Colonic mucosa (tissue), 4 donors: Measurements from ENCODE around the gene MAN1A1. TPM values are rescaled to one million over a fixed set of nuclear protein-coding genes. Genes with fewer than 3 reads are reported as not detected.

ENCODE experiments used
- DNase-seq: peaks from one replicate; pipeline ENCODE4 v3.0.0-alpha.2; 2020
- H3K27ac ChIP-seq: fragments of 200-600 bp; one replicate; pipeline ENCODE4 v1.8.0; 2021
- H3K27me3 ChIP-seq: fragments of 200-600 bp; one replicate; pipeline ENCODE4 v1.8.0; 2021
- H3K36me3 ChIP-seq: fragments of 200-600 bp; one replicate; pipeline ENCODE4 v1.8.0; 2021
- H3K4me1 ChIP-seq: fragments of 200-600 bp; one replicate; pipeline ENCODE4 v1.8.0; 2021; ENCODE audit warnings: mild to moderate bottlenecking
- H3K4me3 ChIP-seq: fragments of 200-600 bp; one replicate; pipeline ENCODE4 v1.8.0; 2021
- H3K9ac ChIP-seq, 2 donors: one replicate each; pipeline ENCODE4 v1.7.0; 2013; ENCODE audit warnings: control low read depth in 2 of 2, low read depth in 2 of 2, low read length in 2 of 2
- H3K9me3 ChIP-seq: fragments of 200-600 bp; one replicate; pipeline ENCODE4 v1.8.0; 2021
- CTCF ChIP-seq: fragments of 200-600 bp; IDR thresholded peaks from one replicate; pipeline ENCODE4 v1.8.0; 2022; ENCODE audit warnings: antibody characterized with exemption, mild to moderate bottlenecking
- intact Hi-C: fragments of 100-400 bp; cut with DNase I; formaldehyde crosslinking; loops from one replicate; pipeline ENCODE4 v1.14.1; 2022
- total RNA-seq, 2 donors: library from RNA; stranded (reverse); fragmentation: NEBNext Ultra II Directional in 1 of 2; extraction: Animal tissue kit (Norgen Biotek cat#: 25700) in 1 of 2; gene quantifications; one replicate each; pipeline ENCODE4 v1.2.1, GENCODE V29; 2021
- donor health status: healthy.
- donor health status: DM: no; HTN: no; CAD: no.
- donor health status: DM: no; HTN: no; CAD: no.

MAN1A1 gene
- total RNA-seq, 2 donors from 2014 or later: 43.5 to 77.1 TPM

- Histone ChIP-seq H3K9ac (no peak overlapping the region), H3K27me3 (no peaks in the 10 kb centered on the region), H3K4me3 (no peak overlapping the region), H3K4me1 (no peaks in the 10 kb centered on the region), H3K27ac (no peak overlapping the region), H3K9me3 (no peaks in the 10 kb centered on the region), H3K36me3 (no peaks in the 10 kb centered on the region)
- intact Hi-C loops: no loop called here
- no peak for TF ChIP-seq CTCF
- no peak for DNase-seq
Observed at GRCh38 chr6:119179842-119180241, 169.7 kb downstream of the MAN1A1 start.

GRCh38 chr6:119179062-119179461, 170.5 kb downstream of the MAN1A1 start:
- TF ChIP-seq CTCF: no peak
- H3K36me3 ChIP-seq: no peaks in the 10 kb centered on the region
- DNase-seq: no peak
- intact Hi-C loops: no loop called here
- H3K27ac ChIP-seq: no peak overlapping the region
- no peaks in the 10 kb centered on the region for H3K4me1 ChIP-seq
- H3K9me3 ChIP-seq: no peaks in the 10 kb centered on the region
- H3K27me3 ChIP-seq: no peaks in the 10 kb centered on the region
- no peak overlapping the region for H3K9ac ChIP-seq
- H3K4me3 ChIP-seq: no peak overlapping the region

GRCh38 chr6:119176445-119176844, 173.1 kb downstream of the MAN1A1 start:
- H3K9me3 ChIP-seq: no peaks in the 10 kb centered on the region
- H3K36me3 ChIP-seq: no peaks in the 10 kb centered on the region
- no peak overlapping the region for H3K27ac ChIP-seq
- H3K9ac ChIP-seq: no peak overlapping the region
- DNase-seq: no peak
- H3K4me3 ChIP-seq: no peak overlapping the region
- TF ChIP-seq CTCF: no peak
- intact Hi-C loops: no loop called here
- no peaks in the 10 kb centered on the region for H3K4me1 ChIP-seq
- H3K27me3 ChIP-seq: no peaks in the 10 kb centered on the region

- Histone ChIP-seq H3K9me3 (no peaks in the 10 kb centered on the region), H3K27me3 (no peaks in the 10 kb centered on the region), H3K9ac (no peak overlapping the region), H3K36me3 (no peaks in the 10 kb centered on the region), H3K4me3 (no peak overlapping the region), H3K27ac (no peak overlapping the region), H3K4me1 (no peaks in the 10 kb centered on the region)
- DNase-seq: no peak
- intact Hi-C loops: no loop called here
- no peak for TF ChIP-seq CTCF
Observed at GRCh38 chr6:119174879-119175817, 174.4 kb downstream of the MAN1A1 start.

- no peaks in the 10 kb centered on the region for H3K36me3 ChIP-seq
- no peaks in the 10 kb centered on the region for H3K4me1 ChIP-seq
- no peak for DNase-seq
- no peaks in the 10 kb centered on the region for H3K9me3 ChIP-seq
- intact Hi-C loops: no loop called here
- TF ChIP-seq CTCF: no peak
- no peak overlapping the region for H3K9ac ChIP-seq
- no peaks in the 10 kb centered on the region for H3K27me3 ChIP-seq
- no peak overlapping the region for H3K27ac ChIP-seq
- H3K4me3 ChIP-seq: no peak overlapping the region
Observed at GRCh38 chr6:119174085-119174445, 175.5 kb downstream of the MAN1A1 start.
